ENCODE results near the gene SLC29A3. TPM values are rescaled to one million over a fixed set of nuclear protein-coding genes. Genes with fewer than 3 reads are reported as not detected.

Gene SLC29A3
- polyA plus RNA-seq, 3 donors, result 9.7 to 28.4 (median 16.6) TPM

DNA sequence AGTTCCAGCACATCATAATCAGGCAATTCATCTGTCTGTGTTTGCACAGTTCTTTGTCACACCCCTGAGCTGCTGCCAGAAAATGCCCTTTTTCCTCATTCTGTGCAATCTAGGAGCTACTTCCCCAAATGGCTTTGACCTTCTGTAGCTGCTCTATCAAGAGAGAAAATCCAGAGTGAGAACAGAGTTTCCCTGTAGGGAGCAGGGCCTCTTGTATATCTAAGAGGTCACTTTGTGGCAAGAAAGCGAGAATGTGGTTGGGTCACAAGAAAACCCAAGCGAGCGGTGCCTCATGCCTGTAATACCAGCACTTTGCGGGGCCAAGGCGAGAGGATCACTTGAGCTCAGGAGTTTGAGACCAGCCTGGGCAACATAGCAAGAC is 24.3 kb downstream of the SLC29A3 start:
- Histone ChIP-seq H3K9me3 (replicated peaks in 1 of 2; ENCODE audit: control insufficient read depth in 1 of 2, insufficient read depth in 1 of 2, low read length in 2 of 2) (no peaks in the 10 kb centered on the region), H3K4me1 (ENCODE audit: control insufficient read depth in 1 of 2, insufficient read depth in 2 of 2, low read length in 2 of 2) (peaks cover 29 to 32% of the 10 kb centered on the region in 2 donors), H3K9ac (ENCODE audit: insufficient read depth, low read length, poor library complexity, severe bottlenecking) (no peak overlapping the region), H3K4me2 (replicated peaks; ENCODE audit: extremely low read depth, low read length, poor library complexity, severe bottlenecking) (peak overlapping the region; percentile 18), H3K4me3 (replicated peaks in 1 of 3; ENCODE audit: low read depth in 2 of 3, low read length in 3 of 3) (no peak overlapping the region), H3K27me3 (ENCODE audit: control insufficient read depth in 2 of 2, insufficient read depth in 2 of 2, low read length in 2 of 2) (no peaks in the 10 kb centered on the region), H3K36me3 (replicated peaks in 1 of 2; ENCODE audit: control insufficient read depth in 1 of 2, insufficient read depth in 2 of 2, low read length in 2 of 2) (peaks cover 47 to 74% of the 10 kb centered on the region in 2 donors), H2AFZ (ENCODE audit: insufficient read depth, low read depth, low read length, poor library complexity, severe bottlenecking) (no peak overlapping the region), H3K27ac (ENCODE audit: low read depth in 1 of 2, low read length in 2 of 2) (peak overlapping the region; percentile 49 to 51), H4K20me1 (ENCODE audit: insufficient read depth, low read length) (peaks cover 6% of the 10 kb centered on the region), H3K79me2 (ENCODE audit: insufficient read depth, low read length) (no peaks in the 10 kb centered on the region)
- WGBS (ENCODE audit: insufficient coverage), result 5% methylated on average over 3 of the region's 5 CpGs
- Mint-ChIP-seq H3K9me3 (peaks cover 0 to 2% (median 0%) of the 10 kb centered on the region in 7 donors), H3K27ac (peak overlapping the region in 6 of 7 donors; percentile 30 to 83 (median 73)), H3K36me3 (peaks cover 59 to 72% of the 10 kb centered on the region in 2 donors), H3K4me3 (peak overlapping the region in 1 of 2 donors; percentile 30), H3K27me3 (ENCODE audit: low read depth in 3 of 3) (peaks cover 0 to 2% (median 0%) of the 10 kb centered on the region in 3 donors), H3K4me1 (peaks cover 31% of the 10 kb centered on the region)
- intact Hi-C loops (cut with micrococcal nuclease), result no loop called here
- peak; percentile 58 to 79 (median 69) for DNase-seq
- TF ChIP-seq, protein P1, sequence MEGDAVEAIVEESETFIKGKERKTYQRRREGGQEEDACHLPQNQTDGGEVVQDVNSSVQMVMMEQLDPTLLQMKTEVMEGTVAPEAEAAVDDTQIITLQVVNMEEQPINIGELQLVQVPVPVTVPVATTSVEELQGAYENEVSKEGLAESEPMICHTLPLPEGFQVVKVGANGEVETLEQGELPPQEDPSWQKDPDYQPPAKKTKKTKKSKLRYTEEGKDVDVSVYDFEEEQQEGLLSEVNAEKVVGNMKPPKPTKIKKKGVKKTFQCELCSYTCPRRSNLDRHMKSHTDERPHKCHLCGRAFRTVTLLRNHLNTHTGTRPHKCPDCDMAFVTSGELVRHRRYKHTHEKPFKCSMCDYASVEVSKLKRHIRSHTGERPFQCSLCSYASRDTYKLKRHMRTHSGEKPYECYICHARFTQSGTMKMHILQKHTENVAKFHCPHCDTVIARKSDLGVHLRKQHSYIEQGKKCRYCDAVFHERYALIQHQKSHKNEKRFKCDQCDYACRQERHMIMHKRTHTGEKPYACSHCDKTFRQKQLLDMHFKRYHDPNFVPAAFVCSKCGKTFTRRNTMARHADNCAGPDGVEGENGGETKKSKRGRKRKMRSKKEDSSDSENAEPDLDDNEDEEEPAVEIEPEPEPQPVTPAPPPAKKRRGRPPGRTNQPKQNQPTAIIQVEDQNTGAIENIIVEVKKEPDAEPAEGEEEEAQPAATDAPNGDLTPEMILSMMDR (IDR thresholded peaks at IDR 0.05), result no peak

DNA sequence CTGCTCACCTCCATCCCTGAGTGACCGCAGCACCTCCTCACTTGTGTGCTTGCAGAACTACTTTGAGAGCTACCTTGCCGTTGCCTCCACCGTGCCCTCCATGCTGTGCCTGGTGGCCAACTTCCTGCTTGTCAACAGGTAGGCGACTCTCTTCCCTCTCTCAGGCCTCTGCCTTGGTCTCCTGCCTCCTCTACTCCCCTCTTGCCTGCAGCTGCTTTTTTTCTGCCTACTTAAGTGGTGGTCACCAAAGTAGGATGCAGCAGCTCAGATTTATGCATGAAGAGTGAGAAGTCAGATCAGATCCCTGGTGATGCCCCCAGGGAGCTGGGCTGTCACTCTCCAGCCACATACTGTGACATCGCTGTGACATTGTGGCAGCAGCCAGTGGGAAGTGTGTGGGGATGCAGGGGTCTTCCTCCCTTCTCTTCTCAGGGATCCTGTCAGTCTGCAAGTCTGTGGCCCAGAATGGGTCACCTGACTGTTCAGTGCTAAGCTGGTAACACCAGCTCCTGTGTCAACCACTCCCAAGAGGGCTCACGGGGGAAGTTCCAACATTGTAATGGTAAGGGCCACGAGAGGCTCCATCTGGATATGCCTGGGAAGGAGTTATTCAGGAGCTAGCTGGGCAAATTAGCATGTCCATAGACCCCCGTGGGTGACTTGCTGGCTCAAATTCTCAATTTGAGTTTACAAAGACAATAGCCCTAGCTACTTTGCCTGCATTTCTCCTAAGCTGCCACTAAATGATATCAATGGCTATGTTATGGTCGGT is 25.3 kb downstream of the SLC29A3 start:
- Histone ChIP-seq H2AFZ (ENCODE audit: insufficient read depth, low read depth, low read length, poor library complexity, severe bottlenecking) (no peak overlapping the region), H3K4me2 (replicated peaks; ENCODE audit: extremely low read depth, low read length, poor library complexity, severe bottlenecking) (no peak overlapping the region), H4K20me1 (ENCODE audit: insufficient read depth, low read length) (peaks cover 6% of the 10 kb centered on the region), H3K9ac (ENCODE audit: insufficient read depth, low read length, poor library complexity, severe bottlenecking) (no peak overlapping the region), H3K27me3 (ENCODE audit: control insufficient read depth in 2 of 2, insufficient read depth in 2 of 2, low read length in 2 of 2) (no peaks in the 10 kb centered on the region), H3K9me3 (replicated peaks in 1 of 2; ENCODE audit: control insufficient read depth in 1 of 2, insufficient read depth in 1 of 2, low read length in 2 of 2) (no peaks in the 10 kb centered on the region), H3K4me3 (replicated peaks in 1 of 3; ENCODE audit: low read depth in 2 of 3, low read length in 3 of 3) (no peak overlapping the region), H3K36me3 (replicated peaks in 1 of 2; ENCODE audit: control insufficient read depth in 1 of 2, insufficient read depth in 2 of 2, low read length in 2 of 2) (peaks cover 44 to 73% of the 10 kb centered on the region in 2 donors), H3K4me1 (ENCODE audit: control insufficient read depth in 1 of 2, insufficient read depth in 2 of 2, low read length in 2 of 2) (peaks cover 29 to 32% of the 10 kb centered on the region in 2 donors), H3K27ac (ENCODE audit: low read depth in 1 of 2, low read length in 2 of 2) (peak overlapping the region; percentile 49 to 51), H3K79me2 (ENCODE audit: insufficient read depth, low read length) (no peaks in the 10 kb centered on the region)
- no peak for DNase-seq
- H3K4me1 Mint-ChIP-seq, result peaks cover 31% of the 10 kb centered on the region
- 90% methylated on average over 4 of the region's 9 CpGs for WGBS (ENCODE audit: insufficient coverage)
- peak overlapping the region in 2 of 7 donors; percentile 65 to 83 for H3K27ac Mint-ChIP-seq
- H3K27me3 Mint-ChIP-seq (ENCODE audit: low read depth in 3 of 3), result peaks cover 0 to 3% (median 3%) of the 10 kb centered on the region in 3 donors
- H3K9me3 Mint-ChIP-seq, result peaks cover 0 to 2% (median 0%) of the 10 kb centered on the region in 7 donors
- H3K4me3 Mint-ChIP-seq, result no peak overlapping the region
- TF ChIP-seq, protein P1 (IDR thresholded peaks at IDR 0.05), result no peak
- intact Hi-C loops (cut with micrococcal nuclease), result no loop called here
- H3K36me3 Mint-ChIP-seq, result peaks cover 57 to 71% of the 10 kb centered on the region in 2 donors

Measured in CD14-positive monocyte (primary cell).